ENCODE results near the gene NFAM1.

The NFAM1 gene

GRCh38 chr22:42358643-42359558 is 73.3 kb downstream of the NFAM1 start:
- no peak for DNase-seq (ENCODE audit: low read depth)

- no peak for DNase-seq (ENCODE audit: low read depth)
These were observed 74.4 kb downstream of the NFAM1 start for GRCh38 chr22:42357634-42358296.

GRCh38 chr22:42357221-42357620 is 75.0 kb downstream of the NFAM1 start:
- DNase-seq (ENCODE audit: low read depth): no peak

- no peak for DNase-seq (ENCODE audit: low read depth)
These were observed 75.7 kb downstream of the NFAM1 start for GRCh38 chr22:42356533-42356932.

GRCh38 chr22:42353883-42354727 is 78.1 kb downstream of the NFAM1 start:
- peak; percentile 29 for DNase-seq (ENCODE audit: low read depth)

GRCh38 chr22:42350373-42350772 is 81.8 kb downstream of the NFAM1 start:
- no peak for DNase-seq (ENCODE audit: low read depth)

GRCh38 chr22:42347281-42347824 is 84.8 kb downstream of the NFAM1 start:
- DNase-seq (ENCODE audit: low read depth): no peak

- no peak for DNase-seq (ENCODE audit: low read depth)
These were observed 85.5 kb downstream of the NFAM1 start for GRCh38 chr22:42346722-42347121.

- no peak for DNase-seq (ENCODE audit: low read depth)
These were observed 86.7 kb downstream of the NFAM1 start for GRCh38 chr22:42345458-42345857.

- no peak for DNase-seq (ENCODE audit: low read depth)
These were observed 87.8 kb downstream of the NFAM1 start for GRCh38 chr22:42344361-42344905.

GRCh38 chr22:42343531-42344081 is 88.6 kb downstream of the NFAM1 start:
- no peak for DNase-seq (ENCODE audit: low read depth)

GRCh38 chr22:42343121-42343454 is 89.1 kb downstream of the NFAM1 start:
- DNase-seq (ENCODE audit: low read depth): no peak

- no peak for DNase-seq (ENCODE audit: low read depth)
These were observed 89.6 kb downstream of the NFAM1 start for GRCh38 chr22:42342426-42343120.

GRCh38 chr22:42341779-42342178 is 90.4 kb downstream of the NFAM1 start:
- no peak for DNase-seq (ENCODE audit: low read depth)

- DNase-seq (ENCODE audit: low read depth): no peak
These were observed 91.3 kb downstream of the NFAM1 start for GRCh38 chr22:42340829-42341383.

- DNase-seq (ENCODE audit: low read depth): no peak
These were observed 92.1 kb downstream of the NFAM1 start for GRCh38 chr22:42340150-42340549.

GRCh38 chr22:42338479-42338878 is 93.7 kb downstream of the NFAM1 start:
- no peak for DNase-seq (ENCODE audit: low read depth)

- no peak for DNase-seq (ENCODE audit: low read depth)
These were observed 94.8 kb downstream of the NFAM1 start for GRCh38 chr22:42337356-42337755.

- no peak for DNase-seq (ENCODE audit: low read depth)
These were observed 95.5 kb downstream of the NFAM1 start for GRCh38 chr22:42336527-42337227.

- no peak for DNase-seq (ENCODE audit: low read depth)
These were observed 96.3 kb downstream of the NFAM1 start for GRCh38 chr22:42335839-42336378.
